Measurements from ENCODE around the gene CD74.
"Not testable (repeated sequence)": the region's sequence is repeated elsewhere in the genome, so short reads cannot be mapped to it uniquely, and the experiment has no call there.

CD74 gene

DNA sequence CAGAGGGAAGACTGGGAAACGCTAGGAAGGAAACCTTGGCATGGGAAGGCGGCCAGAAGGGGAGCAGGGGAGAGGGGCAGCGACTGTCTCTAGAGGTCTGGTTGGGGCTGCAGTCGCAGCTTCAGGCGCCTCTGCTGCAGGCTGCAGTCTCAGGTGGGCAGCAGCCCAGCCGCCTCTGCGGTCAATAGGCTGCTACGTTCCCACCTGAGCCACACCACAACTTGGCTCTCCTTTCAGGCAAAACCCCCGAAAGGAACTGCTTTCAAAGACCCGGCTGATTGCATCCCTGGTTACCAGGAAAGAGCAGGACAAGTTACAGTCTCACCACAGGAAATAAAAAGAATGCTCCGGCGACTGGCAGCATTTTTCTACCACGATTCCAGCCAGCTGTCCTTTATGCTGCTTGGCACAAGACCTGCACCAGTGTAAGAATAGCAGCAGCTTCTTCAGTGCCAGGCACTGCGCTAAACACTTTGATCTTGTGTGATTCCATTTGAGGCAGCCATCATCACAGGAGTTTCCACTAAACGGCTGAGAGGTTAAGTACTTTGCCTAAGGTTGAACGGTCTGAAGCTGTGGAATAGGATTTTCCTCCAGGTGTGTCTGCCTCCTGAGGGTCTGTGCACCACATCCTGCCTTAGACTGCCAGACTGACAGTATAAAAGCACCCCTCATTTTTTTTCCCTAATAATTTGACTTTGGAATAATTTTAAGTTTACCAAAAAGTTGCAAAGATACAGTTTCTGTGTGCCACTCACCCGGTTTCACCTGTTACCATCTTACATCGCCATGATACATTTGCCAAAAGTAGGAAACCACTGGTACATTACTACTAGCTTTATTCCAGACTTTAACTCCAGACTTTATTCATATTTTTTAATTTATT lies 29.3 kb upstream of the CD74 start:
- no peak for DNase-seq (ENCODE audit: low read depth in 2 of 2)

DNA sequence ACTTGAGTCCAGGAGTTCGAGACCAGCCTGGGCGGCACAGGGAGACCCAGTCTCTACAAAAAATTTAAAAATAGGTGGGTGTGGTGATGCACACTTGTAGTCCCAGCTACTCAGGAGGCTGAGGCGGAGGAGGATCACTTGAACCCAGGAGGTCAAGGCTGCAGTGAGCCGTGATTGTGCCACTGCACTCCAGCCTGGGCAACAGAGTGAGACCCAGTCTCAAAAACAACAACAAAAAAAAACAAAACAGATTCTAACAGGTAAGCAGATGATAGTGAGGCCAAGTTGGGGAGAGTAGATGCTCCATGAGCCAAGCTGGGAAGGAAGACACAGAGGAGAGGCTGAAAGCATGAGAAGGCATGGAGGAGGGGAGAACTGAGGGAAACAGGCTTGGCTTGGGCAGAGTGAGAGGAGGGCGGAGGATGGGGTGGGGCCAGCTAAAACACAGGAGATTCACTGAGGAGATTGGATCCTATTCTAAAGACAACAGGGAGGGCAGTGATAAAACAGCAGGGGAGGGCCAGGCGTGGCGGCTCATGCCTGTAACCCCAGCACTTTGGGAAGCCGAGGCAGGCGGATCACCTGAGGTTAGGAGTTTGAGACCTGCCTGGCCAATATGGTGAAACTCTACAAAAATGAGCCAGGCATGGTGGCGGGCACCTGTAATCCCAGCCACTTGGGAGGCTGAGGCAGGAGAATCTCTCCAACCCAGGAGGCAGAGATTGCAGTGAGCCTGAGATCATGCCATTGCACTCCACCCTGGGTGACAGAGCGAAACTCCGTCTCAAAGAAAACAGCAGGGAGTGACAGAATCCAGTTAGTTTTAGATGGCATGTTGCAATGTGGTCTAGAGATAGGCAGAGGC lies 28.5 kb upstream of the CD74 start:
- DNase-seq (ENCODE audit: low read depth in 2 of 2), result no peak

DNA sequence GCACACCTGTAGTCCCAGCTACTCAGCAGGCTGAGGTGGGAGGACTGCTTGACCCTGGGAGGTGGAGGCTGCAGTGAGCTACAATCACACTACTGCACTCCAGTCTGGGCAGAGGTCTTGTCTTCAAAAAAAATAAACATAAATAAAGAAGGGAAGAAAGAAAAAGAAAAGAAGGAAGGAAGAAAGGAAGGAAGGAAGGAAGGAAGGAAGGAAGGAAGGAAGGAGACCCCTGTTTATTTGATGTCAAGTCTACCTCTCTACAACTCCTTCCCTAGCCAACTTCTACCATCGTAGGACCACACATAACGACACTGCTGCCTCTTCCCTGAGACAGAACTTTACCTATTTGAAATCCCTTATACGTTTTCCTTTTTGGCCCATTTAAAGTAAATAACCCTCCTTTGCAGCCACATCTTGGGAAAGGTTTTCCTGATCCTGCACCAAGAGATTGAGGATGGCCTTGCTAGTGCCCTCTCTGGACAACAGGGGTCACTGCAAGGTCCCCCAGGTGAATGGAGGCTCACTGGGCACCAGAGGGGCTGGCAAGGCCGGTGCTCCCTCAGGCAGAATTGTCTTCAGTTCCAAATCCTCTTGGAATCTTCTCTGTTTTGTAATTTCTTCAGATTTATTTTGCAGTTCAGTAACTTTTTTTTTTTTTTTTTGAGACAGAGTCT lies 26.3 kb upstream of the CD74 start:
- DNase-seq (ENCODE audit: low read depth in 2 of 2), result no peak

DNA sequence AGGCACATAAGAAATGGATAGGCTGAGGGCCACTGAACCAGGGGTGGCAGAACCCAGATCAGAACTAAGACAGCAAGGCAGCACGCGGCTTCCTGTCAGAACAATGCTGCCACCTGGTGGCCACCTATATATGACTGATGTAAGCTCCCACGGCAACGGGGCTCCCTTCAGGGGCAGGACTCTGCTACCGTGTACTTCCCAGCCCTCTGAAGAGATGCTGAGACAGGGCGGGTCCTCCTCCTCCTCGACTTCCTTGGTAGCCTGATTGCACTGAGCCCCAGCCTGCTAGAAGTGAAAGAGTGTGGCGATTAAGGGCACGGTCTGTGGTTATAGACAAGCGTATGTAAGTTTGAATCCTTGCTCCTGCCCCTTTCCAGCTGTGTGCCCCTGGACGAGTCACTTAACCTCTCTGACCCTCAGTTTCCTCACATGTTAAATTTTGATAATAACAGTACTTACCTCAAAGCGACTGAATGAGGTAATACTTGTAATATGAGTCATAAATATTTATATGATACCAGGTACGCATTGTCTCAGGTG lies 23.5 kb upstream of the CD74 start:
- peak; percentile 78 to 86 for DNase-seq (ENCODE audit: low read depth in 2 of 2)

DNA sequence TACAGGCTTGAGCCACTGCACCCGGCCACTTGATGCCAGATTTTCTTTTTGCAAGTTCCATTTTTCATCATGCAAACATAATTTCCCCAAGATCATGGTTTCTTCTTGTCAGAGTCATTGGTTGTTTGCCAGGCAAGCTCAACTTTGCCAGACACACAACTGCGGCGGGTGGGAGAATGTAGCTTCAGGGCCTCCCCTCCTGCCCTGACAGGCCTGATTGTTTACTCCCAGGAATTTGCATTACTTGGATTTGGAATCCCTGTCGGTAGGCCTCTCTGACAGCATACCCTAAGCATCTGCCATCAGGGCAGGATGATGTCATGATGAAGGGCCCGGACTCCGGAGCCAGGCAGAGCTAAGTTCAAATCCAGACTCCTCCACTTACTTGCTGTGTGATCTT lies 21.8 kb upstream of the CD74 start:
- DNase-seq (ENCODE audit: low read depth in 2 of 2), result no peak

DNA sequence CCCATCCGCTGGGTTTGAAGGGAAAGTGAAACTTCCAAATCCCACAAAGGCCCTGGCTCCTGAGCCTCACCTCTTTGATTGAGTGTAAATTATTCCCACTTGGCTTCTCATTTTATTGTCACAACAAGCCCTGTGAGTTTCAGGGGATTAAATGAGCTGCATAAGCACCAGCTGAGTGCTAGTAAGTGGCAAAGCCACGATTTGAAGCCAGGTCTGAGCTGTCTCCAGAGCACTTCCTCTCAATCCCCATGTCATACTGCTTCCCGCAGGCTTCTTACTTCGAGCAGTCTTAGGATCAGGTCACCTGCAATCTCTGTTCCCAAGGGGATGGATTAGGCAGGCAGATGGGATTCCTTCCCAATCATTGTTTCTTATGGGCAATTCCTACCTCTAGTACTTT lies 18.9 kb upstream of the CD74 start:
- DNase-seq (ENCODE audit: low read depth in 2 of 2), result no peak

DNA sequence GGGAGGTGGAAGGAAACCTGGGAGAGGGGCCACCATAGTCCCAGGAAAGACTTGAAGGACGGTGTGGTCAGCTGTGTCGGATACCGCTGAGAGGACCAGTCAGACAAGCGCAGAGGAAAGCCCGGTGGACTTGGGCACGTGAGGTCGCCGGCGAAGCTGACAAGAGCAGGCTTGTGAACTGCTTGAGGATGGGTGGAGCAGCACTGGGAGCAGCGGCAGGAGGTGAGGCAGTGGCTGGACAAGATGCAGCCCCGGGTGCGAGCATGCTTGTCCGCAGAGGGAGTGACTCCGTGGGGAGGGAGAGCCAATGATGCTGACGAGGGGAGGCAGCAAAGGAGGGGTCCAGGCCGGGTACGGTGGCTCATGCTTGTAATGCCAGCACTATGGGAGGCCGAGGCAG lies 18.3 kb upstream of the CD74 start:
- no peak for DNase-seq (ENCODE audit: low read depth in 2 of 2)

DNA sequence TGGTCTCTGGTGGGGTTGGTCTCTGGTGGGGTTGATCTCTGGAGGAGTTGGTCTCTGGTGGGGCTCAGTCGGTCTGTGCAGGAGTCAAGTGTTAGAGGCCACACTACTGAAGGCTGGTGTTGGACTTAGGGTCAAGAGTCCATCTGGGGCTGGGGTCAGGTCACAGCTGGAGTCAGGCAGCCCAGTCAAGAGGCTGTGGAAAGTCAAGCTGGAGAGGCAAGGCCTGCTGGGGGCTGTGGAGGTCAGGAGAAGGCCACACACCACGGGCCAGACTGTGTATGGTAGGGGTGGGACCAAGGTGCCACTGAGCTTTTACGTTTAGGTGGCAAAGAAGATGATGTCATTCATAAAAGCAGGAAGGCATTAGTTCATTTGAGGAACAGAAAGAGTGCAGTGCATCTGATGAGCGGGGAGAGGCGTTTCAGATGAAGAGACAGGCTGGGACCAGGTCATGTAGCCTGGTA lies 16.7 kb upstream of the CD74 start:
- DNase-seq (ENCODE audit: low read depth in 2 of 2), result no peak

DNA sequence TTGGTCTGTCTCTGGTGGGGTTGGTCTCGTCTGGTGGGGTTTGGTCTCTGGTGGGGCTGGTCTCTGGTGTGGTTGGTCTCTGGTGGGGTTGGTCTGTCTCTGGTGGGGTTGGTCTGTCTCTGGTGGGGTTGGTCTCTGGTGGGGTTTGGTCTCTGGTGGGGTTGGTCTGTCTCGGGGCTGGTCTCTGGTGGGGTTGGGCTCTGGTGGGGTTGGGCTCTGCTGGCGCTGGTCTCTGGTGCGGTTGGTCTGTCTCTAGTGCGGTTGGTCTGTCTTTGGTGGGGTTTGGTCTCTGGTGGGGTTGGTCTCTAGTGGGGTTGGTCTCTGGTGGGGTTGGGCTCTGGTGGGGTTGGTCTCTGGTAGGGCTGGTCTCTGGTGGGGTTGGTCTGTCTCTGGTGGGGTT lies 16.3 kb upstream of the CD74 start:
- DNase-seq (ENCODE audit: low read depth in 2 of 2), result no peak

DNA sequence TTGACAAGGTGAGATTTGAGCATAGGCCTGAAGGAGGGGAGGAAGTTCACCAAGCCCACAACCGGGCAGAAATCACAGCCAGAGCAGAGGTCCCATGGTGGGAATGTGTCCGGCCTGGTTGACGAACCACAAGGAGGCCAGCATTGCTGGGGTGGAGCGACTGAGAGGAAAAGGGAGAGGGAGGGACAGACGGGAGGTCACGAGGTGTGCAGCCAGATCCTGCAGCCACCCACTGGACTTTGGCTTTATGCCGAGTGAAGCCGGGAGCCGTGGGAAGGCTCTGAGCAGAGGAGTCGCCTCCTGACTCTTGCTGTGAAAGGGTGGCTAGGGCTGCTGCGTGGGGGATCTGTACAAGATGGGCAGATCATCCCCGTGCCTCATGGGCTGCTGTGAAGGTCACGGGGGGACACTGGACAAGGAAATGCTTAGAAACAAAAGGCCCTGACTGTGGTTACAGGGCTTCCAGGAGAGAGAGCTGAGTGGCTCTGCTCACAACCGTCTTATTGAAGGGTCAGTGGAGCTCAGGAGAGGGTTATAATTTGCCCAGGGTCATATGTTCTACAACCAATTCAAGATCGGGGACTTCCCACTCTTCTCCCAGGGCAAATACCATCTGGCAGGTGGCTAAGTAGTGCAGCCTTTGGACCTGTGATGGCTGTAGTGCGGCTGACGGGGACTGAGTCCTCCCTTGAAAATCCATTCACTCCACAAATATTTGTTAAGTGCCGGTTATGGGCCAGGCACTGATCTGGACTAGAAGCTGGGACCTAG lies 15.6 kb upstream of the CD74 start:
- no peak for DNase-seq (ENCODE audit: low read depth in 2 of 2)

DNA sequence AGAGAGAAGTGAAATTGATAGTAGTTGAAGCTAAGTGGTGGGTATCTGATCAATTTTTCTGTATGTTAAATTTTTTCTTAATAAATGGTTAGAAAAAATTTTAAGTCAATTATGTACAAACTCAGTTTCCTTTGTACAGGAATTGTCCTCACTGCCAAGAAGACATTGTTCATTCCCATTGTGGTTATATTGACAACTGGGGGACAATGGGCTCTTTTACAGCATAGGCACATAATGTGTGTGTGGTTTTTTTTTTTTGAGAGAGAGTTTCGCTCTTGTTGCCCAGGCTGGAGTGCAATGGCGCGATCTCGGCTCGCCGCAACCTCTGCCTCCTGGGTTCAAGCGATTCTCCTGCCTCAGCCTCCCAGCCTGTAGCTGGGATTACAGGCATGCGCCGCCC lies 13.5 kb upstream of the CD74 start:
- not testable (repeated sequence) for DNase-seq (ENCODE audit: low read depth in 2 of 2)

DNA sequence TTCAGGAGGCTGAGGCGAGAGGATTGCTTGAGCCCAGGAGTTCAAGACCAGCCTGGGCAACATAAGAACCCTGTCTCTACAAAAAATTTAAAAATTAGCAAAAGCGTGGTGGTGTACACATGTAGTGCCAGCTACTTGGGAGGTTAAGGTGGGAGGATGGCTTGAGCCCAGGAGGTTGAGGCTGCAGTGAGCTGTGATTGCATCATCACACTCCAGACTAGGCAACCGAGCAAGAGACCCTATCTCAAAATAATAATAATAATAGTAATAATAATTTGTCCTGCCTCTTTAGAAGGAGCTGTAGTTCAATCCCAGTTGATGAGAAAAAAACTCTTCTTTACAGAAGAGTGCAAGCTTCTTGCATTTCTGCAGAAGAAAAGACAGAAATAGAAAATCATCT lies 10.0 kb upstream of the CD74 start:
- no peak for DNase-seq (ENCODE audit: low read depth in 2 of 2)

DNA sequence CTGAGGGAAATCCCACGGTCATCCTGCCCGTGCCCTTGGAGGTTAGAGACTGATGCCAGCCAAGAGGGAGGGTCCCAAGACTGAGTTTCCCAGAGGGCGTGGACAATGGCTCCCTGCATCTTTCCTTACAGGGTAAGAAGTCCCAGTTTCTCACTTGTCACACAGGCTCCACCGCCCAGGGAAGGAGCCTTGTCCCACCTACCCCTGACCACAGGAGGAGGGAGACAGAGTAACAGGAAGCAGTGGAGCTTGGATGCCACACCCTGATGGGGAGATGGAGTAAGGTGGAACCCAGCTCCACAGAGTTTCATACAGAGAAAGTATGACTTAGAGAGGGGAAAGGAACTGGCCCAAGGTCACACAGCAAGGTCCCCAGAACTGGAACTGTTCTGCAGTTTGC lies 9.4 kb upstream of the CD74 start:
- no peak for DNase-seq (ENCODE audit: low read depth in 2 of 2)

DNA sequence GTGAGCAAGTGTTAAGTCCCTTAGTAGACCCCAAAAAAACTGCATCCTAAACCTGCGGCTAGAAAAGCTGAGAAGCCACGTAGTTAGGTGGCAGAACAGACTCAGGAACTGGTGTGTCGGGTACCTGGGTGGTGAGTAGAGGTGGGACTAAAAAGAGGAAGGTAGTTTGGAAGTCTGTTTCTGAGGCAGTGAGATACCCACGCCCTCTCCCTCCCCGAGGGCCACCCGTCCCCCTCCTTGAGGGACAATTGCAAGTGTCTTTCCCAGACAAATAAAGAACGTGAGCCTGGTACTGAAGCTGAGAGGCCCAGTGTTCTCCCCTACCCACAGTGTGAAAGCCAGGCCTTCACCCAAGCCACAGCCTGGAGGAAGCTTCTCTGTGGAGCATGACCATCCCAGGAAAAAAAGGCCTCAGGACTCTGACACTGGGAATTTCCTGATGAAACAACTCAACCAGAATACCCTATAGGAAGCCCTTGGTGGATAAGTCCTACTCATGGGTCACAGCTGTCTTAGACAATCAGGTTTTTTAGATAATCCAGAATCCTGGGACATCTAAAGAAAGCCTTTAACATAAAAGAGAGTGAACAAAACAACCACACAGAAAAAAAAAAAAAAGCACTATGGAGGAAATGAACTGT lies 7.0 kb upstream of the CD74 start:
- DNase-seq (ENCODE audit: low read depth in 2 of 2), result no peak

DNA sequence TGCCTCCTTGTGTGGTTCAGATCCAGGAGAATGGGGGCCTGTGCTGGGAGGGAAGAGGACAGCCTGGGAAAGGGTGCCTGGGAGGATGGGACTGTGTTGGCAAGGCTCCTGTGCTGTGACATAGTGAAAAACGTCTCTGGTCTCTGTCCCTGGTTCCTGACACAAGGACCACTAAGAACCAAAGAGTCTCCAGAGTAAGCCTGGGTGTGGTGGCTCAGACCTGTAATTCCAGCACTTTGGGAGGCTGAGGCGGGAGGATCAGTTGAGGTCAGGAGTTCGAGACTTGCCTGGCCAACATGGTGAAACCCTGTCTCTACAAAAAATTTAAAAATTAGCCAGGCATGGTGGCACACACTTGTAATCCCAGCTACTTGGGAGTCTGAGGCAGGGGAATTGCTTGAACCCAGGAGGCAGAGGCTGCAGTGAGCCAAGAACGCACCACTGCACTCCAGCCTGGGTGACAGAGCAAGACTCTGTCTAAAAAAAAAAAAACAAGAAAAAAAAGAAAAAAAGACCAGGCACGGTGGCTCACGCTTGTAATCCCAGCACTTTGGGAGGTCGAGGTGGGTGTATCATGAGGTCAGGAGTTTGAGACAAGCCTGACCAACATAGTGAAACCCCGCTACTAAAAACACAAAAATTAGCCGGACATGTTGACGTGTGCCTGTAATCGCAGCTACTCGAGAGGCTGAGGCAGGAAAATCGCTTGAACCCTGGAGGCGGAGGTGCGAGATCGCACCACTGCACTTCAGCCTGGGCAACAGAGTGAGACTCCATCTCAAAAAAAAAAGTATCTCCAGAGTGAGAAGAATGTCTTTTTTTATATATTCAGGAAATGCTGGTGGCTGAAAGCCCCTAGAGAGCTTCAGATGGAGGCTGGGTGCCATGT lies 1.4 kb upstream of the CD74 start:
- not testable (repeated sequence) for DNase-seq (ENCODE audit: low read depth in 2 of 2)

DNA sequence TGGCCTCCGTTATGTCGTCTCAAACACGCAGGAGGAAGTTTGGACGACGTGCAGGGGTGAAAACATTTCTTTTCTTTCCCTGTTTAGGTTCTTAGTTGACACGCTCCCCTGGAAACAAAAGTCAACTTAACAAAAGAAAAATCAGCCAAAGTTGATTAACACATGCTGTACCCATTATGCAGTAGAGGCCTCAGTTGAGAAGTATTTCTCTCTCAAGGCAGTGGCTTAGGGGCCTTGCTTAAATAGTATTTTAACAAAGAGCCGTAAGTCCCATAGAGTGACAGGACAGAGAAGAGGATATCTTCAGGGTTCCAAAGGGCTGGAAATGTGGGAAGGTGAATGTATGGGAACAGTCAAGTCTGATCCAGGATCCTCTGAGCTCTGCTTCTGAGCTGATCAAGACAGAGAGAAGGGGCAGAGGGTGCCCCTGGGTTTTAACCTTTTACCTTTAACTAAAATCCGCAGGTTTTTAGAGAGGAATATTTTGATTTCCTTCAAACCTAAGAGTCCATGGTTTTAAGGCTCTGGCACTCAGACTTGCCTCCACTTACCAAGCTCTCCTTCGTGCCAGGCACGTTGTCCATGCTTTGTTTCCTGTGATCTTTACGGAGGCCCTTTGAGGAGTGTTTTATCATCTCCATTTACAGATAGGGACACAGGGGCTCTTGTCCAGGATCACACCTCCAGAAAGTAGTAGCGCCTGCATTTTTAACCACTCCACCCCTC lies 629 bp upstream of the CD74 start:
- DNase-seq (ENCODE audit: low read depth in 2 of 2), result no peak

DNA sequence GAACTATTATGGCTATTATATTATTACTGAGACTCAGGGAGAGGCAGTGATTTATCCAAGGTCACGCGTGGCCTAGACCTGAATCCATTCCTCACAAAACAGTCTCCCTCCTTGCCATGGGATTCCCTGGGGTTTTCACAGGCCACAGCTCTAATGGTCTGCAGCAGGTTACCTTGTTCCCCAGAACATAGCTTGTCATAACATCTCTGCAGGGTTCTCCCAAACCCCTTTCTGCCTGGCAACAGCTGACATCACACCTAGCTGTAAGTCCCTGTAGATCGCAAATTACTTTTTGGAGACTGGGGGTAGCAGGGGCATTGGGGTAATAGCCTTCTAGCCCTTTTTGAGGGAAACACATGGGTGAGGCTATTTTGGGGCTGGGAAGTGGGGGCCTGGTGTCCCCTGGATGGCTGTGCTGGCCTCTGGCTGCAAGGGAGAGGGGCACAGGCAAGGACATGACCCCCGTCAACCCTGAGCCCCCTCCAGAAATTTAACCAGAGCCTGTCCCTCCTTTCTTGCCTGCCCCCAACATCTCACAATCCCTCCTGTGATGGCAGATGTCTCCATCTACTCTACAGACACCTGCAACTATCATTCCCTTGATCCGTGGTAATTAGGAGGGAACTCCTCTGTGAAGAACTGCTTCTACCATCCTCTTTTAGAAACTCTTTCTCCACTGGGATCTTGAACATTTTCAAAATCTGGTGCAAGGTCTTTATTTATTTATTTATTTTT lies 1.3 kb downstream of the CD74 start:
- DNase-seq (ENCODE audit: low read depth in 2 of 2), result peak in 1 of 2 donors; percentile 41

DNA sequence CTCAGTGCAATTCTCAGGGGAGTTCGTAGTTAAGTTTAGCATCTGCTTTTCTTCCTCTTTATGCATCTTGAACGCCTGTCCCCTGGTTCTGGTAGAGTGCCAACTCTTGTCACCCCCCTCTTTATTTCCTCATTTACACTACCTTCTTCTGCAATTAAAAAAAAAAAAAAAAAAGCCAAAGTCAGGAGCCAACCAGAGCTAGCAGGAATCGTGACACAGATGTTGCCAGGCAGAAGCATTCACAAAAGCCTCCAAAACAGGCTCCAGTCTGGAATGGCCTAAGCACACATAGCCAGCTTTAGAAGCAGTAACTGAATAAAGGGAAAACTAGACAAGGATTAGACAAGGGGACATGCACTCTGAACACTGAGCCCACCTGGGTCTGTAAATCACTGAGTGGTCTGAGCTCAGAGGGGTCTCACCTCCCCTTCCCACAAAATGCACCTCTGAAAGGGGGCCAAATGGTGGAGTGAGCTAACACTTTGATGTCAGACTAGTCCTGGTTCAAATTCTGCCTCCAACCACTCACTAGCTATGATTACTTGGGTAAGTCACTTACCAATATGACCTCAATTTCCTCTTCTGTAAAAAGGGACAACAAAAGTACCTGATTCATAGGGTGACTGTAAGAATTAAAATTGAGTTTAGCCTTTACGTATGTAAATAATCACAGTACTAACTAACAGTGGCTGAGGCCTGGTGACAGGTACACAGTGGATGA lies 2.0 kb downstream of the CD74 start:
- DNase-seq (ENCODE audit: low read depth in 2 of 2), result no peak

Measured in stimulated activated CD8-positive, alpha-beta memory T cell treated with anti-CD3 and anti-CD28 coated beads, Interleukin-7, amount 100 ng/mL, for 1 hour (primary cell).